K562 (cell line): ENCODE data around the gene NASP. TPM values are rescaled to one million over a fixed set of nuclear protein-coding genes. Genes with fewer than 3 reads are reported as not detected.

Experiments
- ATAC-seq: fragments of 200-7000 bp; cut with Tn5 transposase; 3 replicates; pipeline ENCODE4 v1.9.1; 2020; ENCODE audit warnings: moderate library complexity
- BruUV-seq: library from RNA; stranded (reverse); fragments of 400-500 nt; replicated peaks from 2 replicates; lab custom pipeline; 2021; lab: Mats Ljungman, UMichigan
- CTCF ChIA-PET: fragments of 300-600 bp; formaldehyde crosslinking; extraction: SDS; loops from one replicate; lab custom pipeline; 2021; ENCODE audit warnings: low intra/inter-chr PET ratio; lab: Yijun Ruan, JAX
- POLR2A ChIA-PET: fragments of 300-600, 350-650 bp; sonication (Branson Sonifier 250); formaldehyde crosslinking; extraction: SDS; loops from one replicate; lab custom pipeline; 2021; ENCODE audit warnings: antibody characterized with exemption, inconsistent platforms; lab: Yijun Ruan, JAX
- DNase-seq, 4 experiments: peaks; one replicate each; pipeline versions ENCODE4 v3.0.0 to v3.0.0-alpha.2; 2011 to 2018; ENCODE audit warnings: low spot score in 3 of 4, mixed read lengths in 3 of 4; ENCODE audit errors: extremely low read depth in 1 of 4
- FAIRE-seq: peaks from 2 replicates; lab custom pipeline; 2011; peaks lifted over from hg19 to GRCh38; lab: Jason Lieb, UNC
- H2AFZ ChIP-seq: 2 replicates; pipeline ENCODE4 v1.6.0; 2011; ENCODE audit warnings: low read depth, low read length, control low read depth, inconsistent platforms
- H3K27ac ChIP-seq: fragments of 200-600 bp; 3 replicates; pipeline ENCODE4 v1.8.0; 2011; ENCODE audit warnings: low read depth, mild to moderate bottlenecking, control low read depth, inconsistent platforms, low read length, moderate library complexity, mixed read lengths; ENCODE audit errors: extremely low read depth
- H3K27me3 ChIP-seq, 2 experiments: fragments of 300-600 bp in 1 of 2; 2 replicates in 1 of 2; 3 replicates in 1 of 2; pipeline versions ENCODE4 v1.6.0 to v1.8.0; 2011; ENCODE audit warnings: inconsistent platforms in 2 of 2, low read length in 2 of 2, mild to moderate bottlenecking in 1 of 2, mixed read lengths in 1 of 2, moderate library complexity in 1 of 2; ENCODE audit not compliant: control insufficient read depth in 2 of 2, insufficient read depth in 2 of 2
- H3K36me3 ChIP-seq: fragments of 300-600 bp; 3 replicates; pipeline ENCODE4 v1.8.0; 2011; ENCODE audit warnings: mild to moderate bottlenecking, low read length, inconsistent platforms; ENCODE audit not compliant: control insufficient read depth, insufficient read depth
- H3K4me1 ChIP-seq, 2 experiments: fragments of 200-600 bp in 1 of 2; replicated peaks in 1 of 2; 2 replicates in 1 of 2; 3 replicates in 1 of 2; pipeline versions ENCODE4 v1.5.1 to v1.8.0; 2011; ENCODE audit warnings: inconsistent platforms in 2 of 2, low read length in 2 of 2, mild to moderate bottlenecking in 1 of 2, mixed read lengths in 1 of 2, moderate library complexity in 1 of 2; ENCODE audit not compliant: control insufficient read depth in 2 of 2, insufficient read depth in 2 of 2
- H3K4me2 ChIP-seq: 2 replicates; pipeline ENCODE4 v1.6.1; 2011; ENCODE audit warnings: low read length, control low read depth, inconsistent platforms, mixed read lengths; ENCODE audit not compliant: insufficient read depth
- H3K4me3 ChIP-seq: fragments of 200-600 bp; sonication (generic), shearing (Covaris generic); 2 replicates; pipeline ENCODE4 v1.5.1; 2016; ENCODE audit warnings: control low read depth, inconsistent platforms
- H3K79me2 ChIP-seq: fragments of 200-600 bp; 3 replicates; pipeline ENCODE4 v1.8.0; 2011; ENCODE audit warnings: low read length, inconsistent platforms; ENCODE audit not compliant: control insufficient read depth, insufficient read depth
- H3K9ac ChIP-seq, 2 experiments: 2 replicates each; pipeline versions ENCODE4 v1.6.0 to v1.6.1; 2011; ENCODE audit warnings: low read depth in 2 of 2, low read length in 2 of 2, control low read depth in 1 of 2, inconsistent platforms in 1 of 2, mild to moderate bottlenecking in 1 of 2, mixed read lengths in 1 of 2; ENCODE audit not compliant: insufficient read depth in 1 of 2
- H3K9me1 ChIP-seq: one replicate; pipeline ENCODE4 v1.6.0; 2011; ENCODE audit warnings: inconsistent platforms, mild to moderate bottlenecking, low read length, moderate library complexity; ENCODE audit not compliant: control insufficient read depth, insufficient read depth
- H3K9me3 ChIP-seq: replicated peaks from 2 replicates; pipeline ENCODE4 v1.5.1; 2011; ENCODE audit warnings: low read depth, low read length, inconsistent platforms; ENCODE audit not compliant: control insufficient read depth, insufficient read depth
- H4K20me1 ChIP-seq: replicated peaks from 2 replicates; pipeline ENCODE4 v1.6.1; 2011; ENCODE audit warnings: low read length, inconsistent platforms, mixed read lengths; ENCODE audit not compliant: control insufficient read depth, insufficient read depth
- GABPB2 ChIP-seq: fragments of 250-450 bp; sonication (Bioruptor Pico); conservative IDR thresholded peaks from 2 replicates; pipeline ENCODE4 v1.5.1; 2021; ENCODE audit warnings: mild to moderate bottlenecking
- HEY1 ChIP-seq: fragments of 250-450 bp; sonication (Bioruptor Pico); IDR thresholded peaks from 2 replicates; pipeline ENCODE4 v1.5.0; 2020; ENCODE audit warnings: mild to moderate bottlenecking, moderate library complexity, borderline replicate concordance
- HNRNPL ChIP-seq: fragments of 200-400 bp; formaldehyde crosslinking; IDR thresholded peaks from 2 replicates; pipeline ENCODE4 v1.6.1; 2017; ENCODE audit warnings: low read depth, mild to moderate bottlenecking, low read length
- KDM4B ChIP-seq, 2 experiments: fragments of 450-650 bp in 1 of 2; sonication (generic) in 1 of 2; IDR thresholded peaks; 2 replicates each; pipeline ENCODE4 v1.6.1; 2016 to 2017; ENCODE audit warnings: borderline replicate concordance in 2 of 2, antibody characterized with exemption in 1 of 2, low read depth in 1 of 2, mild to moderate bottlenecking in 1 of 2
- POLR2A ChIP-seq: fragments of 450-650 bp; conservative IDR thresholded peaks from 2 replicates; pipeline ENCODE4 v1.6.1; 2016
- POLR2G ChIP-seq: fragments of 200-400 bp; formaldehyde crosslinking; IDR thresholded peaks from 2 replicates; pipeline ENCODE4 v1.6.1; 2017; ENCODE audit warnings: low read depth, mild to moderate bottlenecking, antibody characterized with exemption, low read length, moderate library complexity
- RBM22 ChIP-seq: fragments of 200-400 bp; formaldehyde crosslinking; IDR thresholded peaks from 2 replicates; pipeline ENCODE4 v1.6.1; 2018; ENCODE audit warnings: low read length, low read depth; ENCODE audit not compliant: poor library complexity, severe bottlenecking
- RERE ChIP-seq: sonication (generic); formaldehyde crosslinking; IDR thresholded peaks from 2 replicates; pipeline ENCODE4 v1.8.0; 2023; ENCODE audit warnings: missing genetic modification reagents, mild to moderate bottlenecking, borderline replicate concordance
- SOX6 ChIP-seq: fragments of 450-650 bp; IDR thresholded peaks from 2 replicates; pipeline ENCODE4 v1.6.1; 2014; ENCODE audit warnings: mild to moderate bottlenecking
- TAL1 ChIP-seq: fragments of 450-650 bp; IDR thresholded peaks from 2 replicates; pipeline ENCODE4 v1.6.1; 2016; ENCODE audit warnings: mild to moderate bottlenecking
- ZBTB33 ChIP-seq: sonication (generic); formaldehyde crosslinking; IDR thresholded peaks from 2 replicates; pipeline ENCODE4 v1.8.1; 2023; ENCODE audit warnings: mild to moderate bottlenecking, missing genetic modification reagents
- ZKSCAN1 ChIP-seq: fragments of 150-350 bp; IDR thresholded peaks from 2 replicates; pipeline ENCODE4 v1.6.1; 2016; ENCODE audit warnings: low read depth, low read length
- WGBS: fragments of 100-300 bp; shearing (Covaris generic); methylation state at CpG from one replicate; pipeline ENCODE4 v1.1.6; 2016; ENCODE audit warnings: low coverage, mixed read lengths; ENCODE audit not compliant: insufficient coverage; ENCODE audit errors: missing lambda C conversion rate; 5-methylcytosine and 5-hydroxymethylcytosine counted together
- in situ Hi-C: fragments of 300-500 bp; cut with MboI; formaldehyde crosslinking; loops from 4 replicates; pipeline ENCODE4 v1.15.0; 2018; ENCODE audit warnings: inconsistent platforms, mixed read lengths
- intact Hi-C: fragments of 100-400 bp; cut with micrococcal nuclease; formaldehyde crosslinking; loops from 2 replicates; pipeline ENCODE4 v1.14.2; 2022
- polyA plus RNA-seq, 8 experiments: library from polyadenylated mRNA; depleted of rRNA in 4 of 8; stranded (reverse) in 5 of 8; unstranded in 3 of 8; fragments of >200 nt; fragmentation: Nextera tagmentation in 2 of 8; fragmentation: Illumina TruSeq in 1 of 8; extraction: Ambion mirVana in 2 of 8; extraction: Trizol in 1 of 8; gene quantifications; 2 replicates each; pipeline versions ENCODE4 v1.2.1 to v1.2.3, GENCODE V29; 2011 to 2014; ENCODE audit warnings: inconsistent platforms in 1 of 8, missing spikeins in 1 of 8
- total RNA-seq, 7 experiments: library from RNA; depleted of rRNA in 6 of 7; stranded (reverse); fragments of >200 nt in 6 of 7; fragmentation: Illumina TruSeq in 2 of 7; extraction: Trizol in 2 of 7; gene quantifications; 2 replicates each; pipeline versions ENCODE4 v1.2.1 to v1.2.3, GENCODE V29; 2011 to 2021; ENCODE audit warnings: low replicate concordance in 1 of 7

NASP gene
- total and polyA plus RNA-seq, 9 of the 15 experiments (the other 6 are each of a cell fraction or from before 2014, with no cell fraction given): 199 to 578 (median 419) TPM

- 0 out of 3 replicates have a peak, but pooled peaks have one; percentile 1 for ATAC-seq
- WGBS: 88% methylated on average over 17 of the region's 17 CpGs
- intact Hi-C loops: no loop called here
- no peak overlapping the region for H3K9ac ChIP-seq
- no peak overlapping the region for H3K4me3 ChIP-seq
- no peak for FAIRE-seq
- H3K9me3 ChIP-seq: no peaks in the 10 kb centered on the region
- POLR2A ChIA-PET: interaction anchor here (0.6 to 1.7 kb wide), 5 partner anchors 9 to 634 kb away, joined by 3 to 5 read pairs (median 3); partner anchors contain the start of gene PRDX1
- no peak overlapping the region for H3K4me2 ChIP-seq
- no peaks in the 10 kb centered on the region for H3K27me3 ChIP-seq
- H3K4me1 ChIP-seq: peaks cover 0 to 17% of the 10 kb centered on the region in 2 experiments; a peak in 2 of 5 replicates
- H3K9me1 ChIP-seq: no peaks in the 10 kb centered on the region
- CTCF ChIA-PET: no interaction called here
- no peaks in the 10 kb centered on the region for H3K79me2 ChIP-seq
- peaks cover 71% of the 10 kb centered on the region for H3K36me3 ChIP-seq
- no peak overlapping the region for H3K27ac ChIP-seq
- H2AFZ ChIP-seq: no peak overlapping the region
- no TSS peak for BruUV-seq
- no peaks in the 10 kb centered on the region; the same call in none of the 2 replicates for H4K20me1 ChIP-seq
- in situ Hi-C loops: no loop called here
- DNase-seq: peak in 1 of 4 experiments; percentile 26
- TF ChIP-seq RERE (CRISPR knock-in tag): no peak
- peak; percentile 4 for TF ChIP-seq RBM22
- TF ChIP-seq POLR2A: 0 out of 2 replicates have a peak, but pooled peaks have one; percentile 22
- 0 out of 2 replicates have a peak, but pooled peaks have one; percentile 29 for TF ChIP-seq HNRNPL
- TF ChIP-seq KDM4B (IDR thresholded peaks at IDR 0.05; ENCODE audit: borderline replicate concordance in 2 of 2, low read depth in 1 of 2): no peak
- TF ChIP-seq ZKSCAN1: peak; percentile 52; the same call in 1 of the 2 replicates
- TF ChIP-seq SOX6: no peak
- TF ChIP-seq ZBTB33: peak; percentile 67
- TF ChIP-seq GABPB2: 0 out of 2 replicates have a peak, but pooled peaks have one; percentile 23
- no peak for TF ChIP-seq TAL1
- peak; percentile 59 for TF ChIP-seq POLR2G
- no peak for TF ChIP-seq HEY1 (CRISPR knock-in tag)
These were observed 37.0 kb downstream of the NASP start for GRCh38 chr1:45620588-45621500.
